Measurements from ENCODE around the gene MDFI. TPM values are rescaled to one million over a fixed set of nuclear protein-coding genes. Genes with fewer than 3 reads are reported as not detected.
"Not testable (repeated sequence)": the region's sequence is repeated elsewhere in the genome, so short reads cannot be mapped to it uniquely, and the experiment has no call there.

Gene MDFI
- total RNA-seq, 1 donor: not detected

GRCh38 chr6:41602422-41602743 lies 35.9 kb upstream of the MDFI start:
- no peak for DNase-seq (ENCODE audit: low read depth in 2 of 3, low spot score in 2 of 3)

GRCh38 chr6:41602864-41603608 lies 35.2 kb upstream of the MDFI start:
- DNase-seq (ENCODE audit: low read depth in 2 of 3, low spot score in 2 of 3): peak; percentile 44 to 91 (median 83)

- DNase-seq (ENCODE audit: low read depth in 2 of 3, low spot score in 2 of 3): no peak
Measured at GRCh38 chr6:41604006-41604405, 34.3 kb upstream of the MDFI start.

GRCh38 chr6:41605649-41606048 lies 32.6 kb upstream of the MDFI start:
- DNase-seq (ENCODE audit: low read depth in 2 of 3, low spot score in 2 of 3): no peak

GRCh38 chr6:41607036-41607435 lies 31.2 kb upstream of the MDFI start:
- DNase-seq (ENCODE audit: low read depth in 2 of 3, low spot score in 2 of 3): no peak

GRCh38 chr6:41607736-41608135 lies 30.5 kb upstream of the MDFI start:
- no peak for DNase-seq (ENCODE audit: low read depth in 2 of 3, low spot score in 2 of 3)

GRCh38 chr6:41608443-41609151 lies 29.7 kb upstream of the MDFI start:
- no peak for DNase-seq (ENCODE audit: low read depth in 2 of 3, low spot score in 2 of 3)

GRCh38 chr6:41614715-41615114 lies 23.6 kb upstream of the MDFI start:
- no peak for DNase-seq (ENCODE audit: low read depth in 2 of 3, low spot score in 2 of 3)

GRCh38 chr6:41615311-41615710 lies 23.0 kb upstream of the MDFI start:
- DNase-seq (ENCODE audit: low read depth in 2 of 3, low spot score in 2 of 3): no peak

- no peak for DNase-seq (ENCODE audit: low read depth in 2 of 3, low spot score in 2 of 3)
Measured at GRCh38 chr6:41618598-41618997, 19.7 kb upstream of the MDFI start.

GRCh38 chr6:41619193-41619592 lies 19.1 kb upstream of the MDFI start:
- DNase-seq (ENCODE audit: low read depth in 2 of 3, low spot score in 2 of 3): not testable (repeated sequence)

GRCh38 chr6:41621367-41621766 lies 16.9 kb upstream of the MDFI start:
- no peak for DNase-seq (ENCODE audit: low read depth in 2 of 3, low spot score in 2 of 3)

GRCh38 chr6:41621802-41622201 lies 16.5 kb upstream of the MDFI start:
- no peak for DNase-seq (ENCODE audit: low read depth in 2 of 3, low spot score in 2 of 3)

- DNase-seq (ENCODE audit: low read depth in 2 of 3, low spot score in 2 of 3): no peak
Measured at GRCh38 chr6:41622206-41622988, 15.9 kb upstream of the MDFI start.

- DNase-seq (ENCODE audit: low read depth in 2 of 3, low spot score in 2 of 3): no peak
Measured at GRCh38 chr6:41623330-41623729, 14.9 kb upstream of the MDFI start.

- no peak for DNase-seq (ENCODE audit: low read depth in 2 of 3, low spot score in 2 of 3)
Measured at GRCh38 chr6:41624621-41625380, 13.5 kb upstream of the MDFI start.

- DNase-seq (ENCODE audit: low read depth in 2 of 3, low spot score in 2 of 3): no peak
Measured at GRCh38 chr6:41625442-41625841, 12.8 kb upstream of the MDFI start.

- DNase-seq (ENCODE audit: low read depth in 2 of 3, low spot score in 2 of 3): no peak
Measured at GRCh38 chr6:41626022-41626421, 12.2 kb upstream of the MDFI start.

GRCh38 chr6:41626917-41627316 lies 11.4 kb upstream of the MDFI start:
- DNase-seq (ENCODE audit: low read depth in 2 of 3, low spot score in 2 of 3): peak in 1 of 3 donors; percentile 46

- DNase-seq (ENCODE audit: low read depth in 2 of 3, low spot score in 2 of 3): no peak
Measured at GRCh38 chr6:41629128-41629527, 9.1 kb upstream of the MDFI start.

- DNase-seq (ENCODE audit: low read depth in 2 of 3, low spot score in 2 of 3): no peak
Measured at GRCh38 chr6:41630069-41630468, 8.2 kb upstream of the MDFI start.

All from hematopoietic multipotent progenitor cell (in vitro differentiated cells).